Central memory CD4-positive, alpha-beta T cell (primary cell): ENCODE data around the gene INTS15.
"Not testable (repeated sequence)": the region's sequence is repeated elsewhere in the genome, so short reads cannot be mapped to it uniquely, and the experiment has no call there.

ENCODE experiments used
- DNase-seq: peaks from one replicate; pipeline ENCODE4 v3.0.0; 2022

The INTS15 gene

GRCh38 chr7:6619961-6620360 is 30.1 kb downstream of the INTS15 start:
- DNase-seq = no peak

DNA sequence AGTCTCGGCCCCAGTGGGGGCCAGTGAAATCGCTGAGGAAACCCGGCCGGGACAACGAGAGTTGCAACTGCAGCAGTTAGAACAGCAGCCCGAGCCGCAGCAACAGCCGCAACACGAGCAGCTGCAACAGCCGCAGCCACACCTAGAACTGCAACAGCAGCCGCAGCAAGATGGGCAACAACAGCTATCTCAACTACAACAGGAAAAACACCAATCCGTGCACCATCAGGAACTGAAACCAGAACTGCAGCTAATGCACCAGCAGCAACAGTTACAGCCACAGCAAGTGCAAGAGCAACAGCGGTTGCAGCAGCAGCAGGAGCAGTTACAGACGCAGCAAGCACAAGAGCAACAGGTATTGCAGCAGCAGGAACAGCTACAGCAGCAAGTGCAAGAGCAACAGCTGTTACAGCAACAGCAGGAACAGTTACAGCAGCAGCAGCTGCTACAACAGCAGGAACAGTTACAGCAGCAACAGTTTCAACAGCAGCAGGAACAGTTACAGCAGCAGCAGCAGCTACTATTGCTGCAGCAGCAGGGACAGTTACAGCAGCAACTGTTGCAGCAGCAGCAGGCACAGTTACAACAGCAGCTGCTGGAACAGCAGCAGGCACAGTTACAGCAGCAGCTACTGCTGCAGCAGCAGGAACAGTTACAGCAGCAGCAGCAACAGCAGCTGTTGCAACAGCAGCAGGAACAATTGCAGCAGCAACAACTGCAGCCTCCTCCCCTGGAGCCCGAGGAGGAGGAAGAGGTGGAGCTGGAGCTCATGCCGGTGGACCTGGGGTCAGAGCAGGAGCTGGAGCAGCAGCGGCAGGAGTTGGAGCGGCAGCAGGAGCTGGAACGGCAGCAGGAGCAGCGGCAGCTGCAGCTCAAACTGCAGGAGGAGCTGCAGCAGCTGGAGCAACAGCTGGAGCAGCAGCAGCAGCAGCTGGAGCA is 31.6 kb downstream of the INTS15 start:
- no peak for DNase-seq

DNA sequence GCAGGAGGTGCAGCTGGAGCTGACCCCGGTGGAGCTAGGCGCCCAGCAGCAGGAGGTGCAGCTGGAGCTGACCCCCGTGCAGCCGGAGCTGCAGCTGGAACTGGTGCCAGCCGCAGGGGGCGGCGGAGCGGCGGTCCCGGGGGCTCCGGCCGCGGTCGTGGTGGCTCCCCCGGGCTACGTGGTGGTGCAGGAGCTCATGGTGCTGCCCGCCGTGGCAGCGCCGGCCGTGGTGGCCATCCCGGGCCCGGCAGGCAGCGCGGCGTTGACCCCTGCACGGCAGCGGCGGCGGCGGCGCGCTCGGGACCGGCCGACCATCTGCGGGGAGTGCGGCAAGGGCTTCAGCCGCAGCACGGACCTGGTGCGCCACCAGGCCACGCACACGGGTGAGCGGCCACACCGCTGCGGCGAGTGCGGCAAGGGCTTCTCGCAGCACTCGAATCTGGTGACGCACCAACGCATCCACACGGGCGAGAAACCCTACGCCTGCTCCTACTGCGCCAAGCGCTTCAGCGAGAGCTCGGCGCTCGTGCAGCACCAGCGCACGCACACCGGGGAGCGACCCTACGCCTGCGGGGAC is 32.4 kb downstream of the INTS15 start:
- DNase-seq = no peak

DNA sequence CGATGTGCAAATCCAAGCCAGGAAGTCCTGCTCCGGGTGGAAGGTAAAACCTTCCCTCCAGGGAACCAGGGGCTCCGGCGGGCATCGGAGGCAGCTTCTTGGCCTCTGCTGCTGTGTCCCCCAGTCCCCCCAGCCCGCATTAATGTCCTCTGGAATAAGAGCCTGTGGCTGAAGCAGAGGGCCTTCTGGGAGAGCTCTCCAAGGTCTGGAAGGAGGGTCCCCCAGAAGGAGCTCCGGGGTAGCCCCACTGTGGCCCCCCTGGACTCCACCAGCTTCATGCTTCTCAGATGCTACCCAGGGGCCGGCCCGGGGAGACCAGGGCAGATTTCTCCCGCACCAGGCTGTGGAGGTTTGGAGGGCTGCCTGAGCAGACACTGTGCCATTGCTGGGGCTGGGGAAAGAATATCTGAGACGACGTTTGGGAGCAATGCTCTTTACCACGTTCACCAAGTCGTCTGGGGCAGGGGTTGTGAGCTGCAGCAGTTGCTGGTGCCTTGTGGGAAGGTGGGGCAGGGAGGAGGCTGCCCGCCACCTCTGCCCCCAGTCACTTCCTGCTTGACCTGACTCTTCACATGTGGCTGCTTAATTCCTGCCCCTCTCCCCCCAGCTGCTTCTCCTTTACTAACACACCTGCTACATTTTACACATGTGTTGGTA is 33.9 kb downstream of the INTS15 start:
- DNase-seq = no peak

- no peak for DNase-seq
Observed at GRCh38 chr7:6624246-6624611, 34.4 kb downstream of the INTS15 start.

DNA sequence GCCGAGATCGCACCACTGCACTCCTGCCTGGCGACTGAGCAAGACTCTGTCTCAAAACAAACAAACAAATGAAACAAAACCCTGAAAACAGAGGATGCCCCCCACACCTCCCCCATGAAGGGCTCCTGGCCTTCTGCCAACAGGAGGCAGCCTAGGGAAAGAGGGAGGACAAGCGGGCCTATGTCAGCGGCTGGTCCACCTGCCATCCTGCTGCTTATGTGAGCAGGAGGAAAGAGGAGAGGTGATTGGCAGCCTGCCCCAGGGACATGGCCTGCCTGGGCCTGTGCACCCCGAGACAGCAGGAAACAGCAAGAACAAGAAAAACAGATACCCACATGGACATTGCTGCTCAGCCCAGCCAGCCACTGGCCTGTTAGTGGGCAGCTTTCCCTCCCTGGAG is 38.2 kb downstream of the INTS15 start:
- no peak for DNase-seq

GRCh38 chr7:6630007-6630849 is 40.4 kb downstream of the INTS15 start:
- DNase-seq = no peak

- no peak for DNase-seq
Observed at GRCh38 chr7:6631605-6632004, 41.8 kb downstream of the INTS15 start.

DNA sequence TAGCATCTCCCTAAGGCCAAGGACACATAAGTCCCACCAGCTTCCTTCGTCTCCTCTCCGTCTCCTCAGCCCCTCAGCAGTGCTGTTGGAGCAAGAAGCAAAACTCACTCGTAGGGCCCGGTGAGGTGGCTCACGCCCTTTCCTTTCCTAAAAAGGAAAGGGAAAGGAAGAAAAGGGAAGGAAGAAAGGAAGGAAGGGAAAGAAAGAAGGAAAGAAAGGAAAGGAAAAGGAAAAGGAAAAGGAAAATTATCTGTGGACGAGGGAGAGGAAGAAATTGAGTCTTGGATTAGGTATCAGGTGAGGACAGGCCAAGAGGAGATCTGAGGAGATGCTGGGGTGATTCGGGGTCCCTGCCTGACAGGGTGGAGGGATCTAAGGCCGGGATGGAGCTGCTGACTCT is 44.2 kb downstream of the INTS15 start:
- DNase-seq = no peak

- DNase-seq = not testable (repeated sequence)
Observed at GRCh38 chr7:6634971-6635370, 45.1 kb downstream of the INTS15 start.

GRCh38 chr7:6636741-6637543 is 47.1 kb downstream of the INTS15 start, which contains the start of gene ZNF316:
ZNF316 (plus strand) TSS chr7:6637318; CDS start chr7:6642410, 5,092 bp downstream.
- DNase-seq = peak; percentile 45

GRCh38 chr7:6637544-6638229 is 47.9 kb downstream of the INTS15 start:
- DNase-seq = peak; percentile 37

DNA sequence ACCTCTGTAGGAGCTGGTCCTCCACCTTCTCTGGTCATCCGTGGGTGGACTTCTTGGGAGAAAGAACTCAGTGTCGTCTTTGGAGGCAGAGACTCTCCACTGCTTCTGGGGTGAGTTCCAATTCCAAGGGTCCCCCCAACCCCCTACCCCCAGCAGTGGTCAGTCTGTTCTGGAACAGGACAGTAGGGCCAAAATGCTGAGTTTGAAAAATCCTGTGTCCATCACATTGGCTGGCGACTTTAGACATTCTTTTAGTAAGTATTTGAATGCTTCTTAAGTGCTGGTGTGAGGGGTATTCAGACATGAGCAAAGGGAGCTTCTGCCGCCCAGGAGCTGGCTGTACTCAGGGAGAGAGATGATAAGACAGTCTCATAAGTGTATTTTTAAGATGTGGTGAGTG is 49.2 kb downstream of the INTS15 start:
- DNase-seq = no peak

DNA sequence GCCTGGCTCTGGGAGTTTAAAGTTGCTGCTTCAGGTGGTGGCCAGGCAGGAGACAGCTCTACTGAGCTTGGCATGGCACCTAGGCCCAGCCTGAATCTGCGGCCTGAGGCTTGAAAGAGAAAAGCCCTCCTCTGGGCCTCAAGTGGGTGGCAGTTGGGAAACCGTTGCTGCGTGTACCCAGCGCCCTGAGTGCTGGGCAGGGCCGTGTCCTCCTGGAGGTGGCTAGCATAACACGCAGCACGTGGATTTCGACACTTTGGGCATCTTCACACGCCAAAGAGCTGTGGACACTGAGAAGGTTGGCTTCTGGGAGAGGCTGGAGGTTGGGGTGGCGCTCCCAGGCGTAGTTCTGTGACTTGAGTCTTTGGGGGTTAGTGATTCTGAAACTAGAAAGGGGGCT is 49.8 kb downstream of the INTS15 start:
- DNase-seq = no peak

GRCh38 chr7:6640246-6640721 is 50.5 kb downstream of the INTS15 start:
- DNase-seq = no peak

GRCh38 chr7:6641305-6642035 is 51.6 kb downstream of the INTS15 start:
- DNase-seq = no peak

GRCh38 chr7:6642239-6642839 is 52.5 kb downstream of the INTS15 start:
- no peak for DNase-seq

DNA sequence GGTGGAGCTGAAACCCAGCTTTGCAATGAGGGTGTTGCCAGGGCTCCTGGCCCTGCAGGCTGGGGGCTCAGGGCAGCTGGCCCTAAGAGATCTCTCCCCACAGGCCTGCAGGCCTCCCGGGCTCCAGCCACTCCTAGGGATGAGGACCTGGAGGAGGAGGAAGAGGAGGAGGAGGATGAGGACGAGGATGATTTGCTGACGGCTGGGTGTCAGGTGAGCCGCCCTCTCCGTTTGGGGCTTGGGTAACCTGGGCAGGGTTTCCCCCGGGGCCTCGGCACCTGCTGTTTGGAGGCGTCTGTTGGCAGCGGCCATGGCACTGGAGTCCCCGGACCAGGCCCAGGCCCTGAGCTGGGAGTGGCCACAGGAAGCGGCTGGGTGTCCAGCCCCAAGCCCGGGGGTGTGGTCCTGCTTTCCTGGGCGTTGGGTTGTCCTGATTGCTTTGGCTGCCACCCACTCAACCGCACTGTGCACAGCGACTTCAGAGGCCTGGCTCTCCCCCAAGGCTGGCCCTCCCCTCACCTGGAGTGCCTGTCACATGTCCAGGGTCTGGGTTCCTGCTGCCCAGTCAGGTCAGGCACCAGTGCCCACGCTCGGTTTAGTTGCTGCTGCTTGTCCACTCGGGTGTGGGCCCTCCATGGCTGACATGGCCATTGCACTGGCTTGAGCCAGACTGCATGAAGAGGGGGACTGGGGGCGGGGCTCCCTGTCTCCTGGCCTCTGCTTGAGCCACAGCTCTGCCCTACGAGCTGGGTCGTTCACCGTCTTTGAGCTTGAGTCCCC is 53.2 kb downstream of the INTS15 start:
- no peak for DNase-seq
